DND-41 (cell line): Measurements from ENCODE around the gene EFL1.
"Not testable (repeated sequence)": the region's sequence is repeated elsewhere in the genome, so short reads cannot be mapped to it uniquely, and the experiment has no call there.

Experiments
- EZH2 ChIP-seq: IDR thresholded peaks from 3 replicates; pipeline ENCODE4 v1.6.1; 2012; ENCODE audit warnings: borderline replicate concordance, low read depth, mild to moderate bottlenecking, moderate library complexity, low read length, inconsistent platforms; ENCODE audit not compliant: severe bottlenecking
- TF ChIP-seq, protein P1 (sequence below): IDR thresholded peaks from 2 replicates; pipeline ENCODE4 v1.5.1; 2012; ENCODE audit warnings: borderline replicate concordance, low read length, moderate library complexity, mild to moderate bottlenecking; ENCODE audit not compliant: poor library complexity, severe bottlenecking; ENCODE audit errors: extremely low read depth

DNA sequence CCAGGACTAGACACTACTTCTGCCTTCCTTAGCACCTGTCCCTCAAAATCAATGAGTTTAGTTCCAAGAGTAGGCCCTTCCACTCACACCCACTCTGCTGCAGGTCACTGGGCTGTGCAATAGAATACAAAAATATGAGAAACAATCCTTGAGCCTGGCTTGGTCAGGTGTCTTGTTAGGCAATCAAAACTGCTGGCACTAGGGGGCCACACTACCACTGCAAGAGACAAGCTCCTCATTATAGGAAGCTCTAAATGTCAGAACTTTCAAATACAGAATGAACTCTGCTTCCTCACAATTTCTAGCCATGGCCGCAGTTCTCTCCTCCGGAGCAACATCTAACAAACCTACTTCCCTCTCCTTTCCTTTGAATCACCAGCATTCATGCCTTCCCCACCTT lies 41.0 kb downstream of the EFL1 start:
- TF ChIP-seq, protein P1, sequence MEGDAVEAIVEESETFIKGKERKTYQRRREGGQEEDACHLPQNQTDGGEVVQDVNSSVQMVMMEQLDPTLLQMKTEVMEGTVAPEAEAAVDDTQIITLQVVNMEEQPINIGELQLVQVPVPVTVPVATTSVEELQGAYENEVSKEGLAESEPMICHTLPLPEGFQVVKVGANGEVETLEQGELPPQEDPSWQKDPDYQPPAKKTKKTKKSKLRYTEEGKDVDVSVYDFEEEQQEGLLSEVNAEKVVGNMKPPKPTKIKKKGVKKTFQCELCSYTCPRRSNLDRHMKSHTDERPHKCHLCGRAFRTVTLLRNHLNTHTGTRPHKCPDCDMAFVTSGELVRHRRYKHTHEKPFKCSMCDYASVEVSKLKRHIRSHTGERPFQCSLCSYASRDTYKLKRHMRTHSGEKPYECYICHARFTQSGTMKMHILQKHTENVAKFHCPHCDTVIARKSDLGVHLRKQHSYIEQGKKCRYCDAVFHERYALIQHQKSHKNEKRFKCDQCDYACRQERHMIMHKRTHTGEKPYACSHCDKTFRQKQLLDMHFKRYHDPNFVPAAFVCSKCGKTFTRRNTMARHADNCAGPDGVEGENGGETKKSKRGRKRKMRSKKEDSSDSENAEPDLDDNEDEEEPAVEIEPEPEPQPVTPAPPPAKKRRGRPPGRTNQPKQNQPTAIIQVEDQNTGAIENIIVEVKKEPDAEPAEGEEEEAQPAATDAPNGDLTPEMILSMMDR = peak; percentile 19
- TF ChIP-seq EZH2 = not testable (repeated sequence)
